K562 (cell line): ENCODE measurements around the gene ADD3. TPM values are rescaled to one million over a fixed set of nuclear protein-coding genes. Genes with fewer than 3 reads are reported as not detected.

Source experiments
- ATAC-seq: fragments of 200-7000 bp; cut with Tn5 transposase; 3 replicates; pipeline ENCODE4 v1.9.1; 2020; ENCODE audit warnings: moderate library complexity
- BruUV-seq: library from RNA; stranded (reverse); fragments of 400-500 nt; replicated peaks from 2 replicates; lab custom pipeline; 2021; lab: Mats Ljungman, UMichigan
- CTCF ChIA-PET: fragments of 300-600 bp; formaldehyde crosslinking; extraction: SDS; loops from one replicate; lab custom pipeline; 2021; ENCODE audit warnings: low intra/inter-chr PET ratio; lab: Yijun Ruan, JAX
- POLR2A ChIA-PET: fragments of 300-600, 350-650 bp; sonication (Branson Sonifier 250); formaldehyde crosslinking; extraction: SDS; loops from one replicate; lab custom pipeline; 2021; ENCODE audit warnings: antibody characterized with exemption, inconsistent platforms; lab: Yijun Ruan, JAX
- DNase-seq, 4 experiments: peaks; one replicate each; pipeline versions ENCODE4 v3.0.0 to v3.0.0-alpha.2; 2011 to 2018; ENCODE audit warnings: low spot score in 3 of 4, mixed read lengths in 3 of 4; ENCODE audit errors: extremely low read depth in 1 of 4
- FAIRE-seq: peaks from 2 replicates; lab custom pipeline; 2011; peaks lifted over from hg19 to GRCh38; lab: Jason Lieb, UNC
- H2AFZ ChIP-seq: 2 replicates; pipeline ENCODE4 v1.6.0; 2011; ENCODE audit warnings: low read depth, low read length, control low read depth, inconsistent platforms
- H3K27ac ChIP-seq: fragments of 200-600 bp; 3 replicates; pipeline ENCODE4 v1.8.0; 2011; ENCODE audit warnings: low read depth, mild to moderate bottlenecking, control low read depth, inconsistent platforms, low read length, moderate library complexity, mixed read lengths; ENCODE audit errors: extremely low read depth
- H3K27me3 ChIP-seq, 2 experiments: fragments of 300-600 bp in 1 of 2; 2 replicates in 1 of 2; 3 replicates in 1 of 2; pipeline versions ENCODE4 v1.6.0 to v1.8.0; 2011; ENCODE audit warnings: inconsistent platforms in 2 of 2, low read length in 2 of 2, mild to moderate bottlenecking in 1 of 2, mixed read lengths in 1 of 2, moderate library complexity in 1 of 2; ENCODE audit not compliant: control insufficient read depth in 2 of 2, insufficient read depth in 2 of 2
- H3K36me3 ChIP-seq: fragments of 300-600 bp; 3 replicates; pipeline ENCODE4 v1.8.0; 2011; ENCODE audit warnings: mild to moderate bottlenecking, low read length, inconsistent platforms; ENCODE audit not compliant: control insufficient read depth, insufficient read depth
- H3K4me1 ChIP-seq, 2 experiments: fragments of 200-600 bp in 1 of 2; replicated peaks in 1 of 2; 2 replicates in 1 of 2; 3 replicates in 1 of 2; pipeline versions ENCODE4 v1.5.1 to v1.8.0; 2011; ENCODE audit warnings: inconsistent platforms in 2 of 2, low read length in 2 of 2, mild to moderate bottlenecking in 1 of 2, mixed read lengths in 1 of 2, moderate library complexity in 1 of 2; ENCODE audit not compliant: control insufficient read depth in 2 of 2, insufficient read depth in 2 of 2
- H3K4me2 ChIP-seq: 2 replicates; pipeline ENCODE4 v1.6.1; 2011; ENCODE audit warnings: low read length, control low read depth, inconsistent platforms, mixed read lengths; ENCODE audit not compliant: insufficient read depth
- H3K4me3 ChIP-seq: fragments of 200-600 bp; sonication (generic), shearing (Covaris generic); 2 replicates; pipeline ENCODE4 v1.5.1; 2016; ENCODE audit warnings: control low read depth, inconsistent platforms
- H3K79me2 ChIP-seq: fragments of 200-600 bp; 3 replicates; pipeline ENCODE4 v1.8.0; 2011; ENCODE audit warnings: low read length, inconsistent platforms; ENCODE audit not compliant: control insufficient read depth, insufficient read depth
- H3K9ac ChIP-seq, 2 experiments: 2 replicates each; pipeline versions ENCODE4 v1.6.0 to v1.6.1; 2011; ENCODE audit warnings: low read depth in 2 of 2, low read length in 2 of 2, control low read depth in 1 of 2, inconsistent platforms in 1 of 2, mild to moderate bottlenecking in 1 of 2, mixed read lengths in 1 of 2; ENCODE audit not compliant: insufficient read depth in 1 of 2
- H3K9me1 ChIP-seq: one replicate; pipeline ENCODE4 v1.6.0; 2011; ENCODE audit warnings: inconsistent platforms, mild to moderate bottlenecking, low read length, moderate library complexity; ENCODE audit not compliant: control insufficient read depth, insufficient read depth
- H3K9me3 ChIP-seq: replicated peaks from 2 replicates; pipeline ENCODE4 v1.5.1; 2011; ENCODE audit warnings: low read depth, low read length, inconsistent platforms; ENCODE audit not compliant: control insufficient read depth, insufficient read depth
- H4K20me1 ChIP-seq: replicated peaks from 2 replicates; pipeline ENCODE4 v1.6.1; 2011; ENCODE audit warnings: low read length, inconsistent platforms, mixed read lengths; ENCODE audit not compliant: control insufficient read depth, insufficient read depth
- CHD4 ChIP-seq: fragments of 200-600 bp; sonication (generic); IDR thresholded peaks from 3 replicates; pipeline ENCODE4 v1.6.1; 2012; ENCODE audit warnings: low read depth, mild to moderate bottlenecking, mixed read lengths, low read length, inconsistent platforms; ENCODE audit not compliant: insufficient read depth, insufficient replicate concordance, poor library complexity, severe bottlenecking
- HDAC6 ChIP-seq: IDR thresholded peaks from 2 replicates; pipeline ENCODE4 v1.6.1; 2012; ENCODE audit warnings: low read depth, mild to moderate bottlenecking, control low read depth, inconsistent platforms, low read length, moderate library complexity
- MYBL2 ChIP-seq, 2 experiments: fragments of 450-650 bp in 1 of 2; sonication (generic) in 1 of 2; formaldehyde crosslinking in 1 of 2; IDR thresholded peaks; 2 replicates each; pipeline versions ENCODE4 v1.6.1 to v1.8.1; 2017 to 2022; ENCODE audit warnings: borderline replicate concordance in 1 of 2, inconsistent platforms in 1 of 2, low read depth in 1 of 2, mild to moderate bottlenecking in 1 of 2, missing genetic modification reagents in 1 of 2, moderate library complexity in 1 of 2
- NCOR1 ChIP-seq: fragments of 450-650 bp; IDR thresholded peaks from 2 replicates; pipeline ENCODE4 v1.6.1; 2016; ENCODE audit warnings: mild to moderate bottlenecking, moderate library complexity
- THRAP3 ChIP-seq: fragments of 450-650 bp; IDR thresholded peaks from 2 replicates; pipeline ENCODE4 v1.6.1; 2016; ENCODE audit warnings: mild to moderate bottlenecking, inconsistent platforms, borderline replicate concordance
- WGBS: fragments of 100-300 bp; shearing (Covaris generic); methylation state at CpG from one replicate; pipeline ENCODE4 v1.1.6; 2016; ENCODE audit warnings: low coverage, mixed read lengths; ENCODE audit not compliant: insufficient coverage; ENCODE audit errors: missing lambda C conversion rate; 5-methylcytosine and 5-hydroxymethylcytosine counted together
- in situ Hi-C: fragments of 300-500 bp; cut with MboI; formaldehyde crosslinking; loops from 4 replicates; pipeline ENCODE4 v1.15.0; 2018; ENCODE audit warnings: inconsistent platforms, mixed read lengths
- intact Hi-C: fragments of 100-400 bp; cut with micrococcal nuclease; formaldehyde crosslinking; loops from 2 replicates; pipeline ENCODE4 v1.14.2; 2022
- polyA plus RNA-seq, 8 experiments: library from polyadenylated mRNA; depleted of rRNA in 4 of 8; stranded (reverse) in 5 of 8; unstranded in 3 of 8; fragments of >200 nt; fragmentation: Nextera tagmentation in 2 of 8; fragmentation: Illumina TruSeq in 1 of 8; extraction: Ambion mirVana in 2 of 8; extraction: Trizol in 1 of 8; gene quantifications; 2 replicates each; pipeline versions ENCODE4 v1.2.1 to v1.2.3, GENCODE V29; 2011 to 2014; ENCODE audit warnings: inconsistent platforms in 1 of 8, missing spikeins in 1 of 8
- total RNA-seq, 7 experiments: library from RNA; depleted of rRNA in 6 of 7; stranded (reverse); fragments of >200 nt in 6 of 7; fragmentation: Illumina TruSeq in 2 of 7; extraction: Trizol in 2 of 7; gene quantifications; 2 replicates each; pipeline versions ENCODE4 v1.2.1 to v1.2.3, GENCODE V29; 2011 to 2021; ENCODE audit warnings: low replicate concordance in 1 of 7
- TF ChIP-seq, protein P1 (sequence below): fragments of 250-450 bp; sonication (Bioruptor Pico); IDR thresholded peaks from 2 replicates; pipeline ENCODE4 v1.4.0; 2020
- TF ChIP-seq, protein P2 (sequence below): fragments of 450-650 bp; IDR thresholded peaks from 2 replicates; pipeline ENCODE4 v1.6.1; 2016; ENCODE audit warnings: mild to moderate bottlenecking
- TF ChIP-seq, protein P3 (sequence below): fragments of 250-450 bp; sonication (Bioruptor Pico); IDR thresholded peaks from 2 replicates; pipeline ENCODE4 v1.4.0; 2020

The ADD3 gene
- total and polyA plus RNA-seq, 9 of the 15 experiments (the other 6 are each of a cell fraction or from before 2014, with no cell fraction given), result 13.2 to 125 (median 31.7) TPM

DNA sequence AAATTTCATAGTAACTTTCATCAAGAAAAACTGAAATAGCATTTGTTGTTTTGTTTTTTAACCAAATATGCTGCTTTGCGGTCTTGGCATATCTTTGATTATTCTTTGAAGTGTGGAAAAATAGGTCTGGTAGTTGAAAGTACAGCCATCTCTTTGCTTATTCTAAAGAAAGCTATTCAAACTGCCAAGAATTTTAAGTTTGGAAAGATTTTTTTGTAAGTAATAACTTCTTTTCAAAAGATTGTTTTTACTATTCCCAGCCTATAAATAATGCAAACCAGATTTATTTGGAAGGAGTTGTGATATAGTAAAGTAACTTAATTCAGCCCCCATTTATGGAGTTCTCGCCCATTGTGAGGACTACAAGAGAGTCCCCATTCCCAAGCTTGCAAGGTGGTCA, 87.0 kb downstream of the ADD3 start (continued):
- TF ChIP-seq, protein P1, sequence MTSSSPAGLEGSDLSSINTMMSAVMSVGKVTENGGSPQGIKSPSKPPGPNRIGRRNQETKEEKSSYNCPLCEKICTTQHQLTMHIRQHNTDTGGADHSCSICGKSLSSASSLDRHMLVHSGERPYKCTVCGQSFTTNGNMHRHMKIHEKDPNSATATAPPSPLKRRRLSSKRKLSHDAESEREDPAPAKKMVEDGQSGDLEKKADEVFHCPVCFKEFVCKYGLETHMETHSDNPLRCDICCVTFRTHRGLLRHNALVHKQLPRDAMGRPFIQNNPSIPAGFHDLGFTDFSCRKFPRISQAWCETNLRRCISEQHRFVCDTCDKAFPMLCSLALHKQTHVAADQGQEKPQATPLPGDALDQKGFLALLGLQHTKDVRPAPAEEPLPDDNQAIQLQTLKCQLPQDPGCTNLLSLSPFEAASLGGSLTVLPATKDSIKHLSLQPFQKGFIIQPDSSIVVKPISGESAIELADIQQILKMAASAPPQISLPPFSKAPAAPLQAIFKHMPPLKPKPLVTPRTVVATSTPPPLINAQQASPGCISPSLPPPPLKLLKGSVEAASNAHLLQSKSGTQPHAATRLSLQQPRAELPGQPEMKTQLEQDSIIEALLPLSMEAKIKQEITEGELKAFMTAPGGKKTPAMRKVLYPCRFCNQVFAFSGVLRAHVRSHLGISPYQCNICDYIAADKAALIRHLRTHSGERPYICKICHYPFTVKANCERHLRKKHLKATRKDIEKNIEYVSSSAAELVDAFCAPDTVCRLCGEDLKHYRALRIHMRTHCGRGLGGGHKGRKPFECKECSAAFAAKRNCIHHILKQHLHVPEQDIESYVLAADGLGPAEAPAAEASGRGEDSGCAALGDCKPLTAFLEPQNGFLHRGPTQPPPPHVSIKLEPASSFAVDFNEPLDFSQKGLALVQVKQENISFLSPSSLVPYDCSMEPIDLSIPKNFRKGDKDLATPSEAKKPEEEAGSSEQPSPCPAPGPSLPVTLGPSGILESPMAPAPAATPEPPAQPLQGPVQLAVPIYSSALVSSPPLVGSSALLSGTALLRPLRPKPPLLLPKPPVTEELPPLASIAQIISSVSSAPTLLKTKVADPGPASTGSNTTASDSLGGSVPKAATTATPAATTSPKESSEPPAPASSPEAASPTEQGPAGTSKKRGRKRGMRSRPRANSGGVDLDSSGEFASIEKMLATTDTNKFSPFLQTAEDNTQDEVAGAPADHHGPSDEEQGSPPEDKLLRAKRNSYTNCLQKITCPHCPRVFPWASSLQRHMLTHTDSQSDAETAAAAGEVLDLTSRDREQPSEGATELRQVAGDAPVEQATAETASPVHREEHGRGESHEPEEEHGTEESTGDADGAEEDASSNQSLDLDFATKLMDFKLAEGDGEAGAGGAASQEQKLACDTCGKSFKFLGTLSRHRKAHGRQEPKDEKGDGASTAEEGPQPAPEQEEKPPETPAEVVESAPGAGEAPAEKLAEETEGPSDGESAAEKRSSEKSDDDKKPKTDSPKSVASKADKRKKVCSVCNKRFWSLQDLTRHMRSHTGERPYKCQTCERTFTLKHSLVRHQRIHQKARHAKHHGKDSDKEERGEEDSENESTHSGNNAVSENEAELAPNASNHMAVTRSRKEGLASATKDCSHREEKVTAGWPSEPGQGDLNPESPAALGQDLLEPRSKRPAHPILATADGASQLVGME, result no peak

DNA sequence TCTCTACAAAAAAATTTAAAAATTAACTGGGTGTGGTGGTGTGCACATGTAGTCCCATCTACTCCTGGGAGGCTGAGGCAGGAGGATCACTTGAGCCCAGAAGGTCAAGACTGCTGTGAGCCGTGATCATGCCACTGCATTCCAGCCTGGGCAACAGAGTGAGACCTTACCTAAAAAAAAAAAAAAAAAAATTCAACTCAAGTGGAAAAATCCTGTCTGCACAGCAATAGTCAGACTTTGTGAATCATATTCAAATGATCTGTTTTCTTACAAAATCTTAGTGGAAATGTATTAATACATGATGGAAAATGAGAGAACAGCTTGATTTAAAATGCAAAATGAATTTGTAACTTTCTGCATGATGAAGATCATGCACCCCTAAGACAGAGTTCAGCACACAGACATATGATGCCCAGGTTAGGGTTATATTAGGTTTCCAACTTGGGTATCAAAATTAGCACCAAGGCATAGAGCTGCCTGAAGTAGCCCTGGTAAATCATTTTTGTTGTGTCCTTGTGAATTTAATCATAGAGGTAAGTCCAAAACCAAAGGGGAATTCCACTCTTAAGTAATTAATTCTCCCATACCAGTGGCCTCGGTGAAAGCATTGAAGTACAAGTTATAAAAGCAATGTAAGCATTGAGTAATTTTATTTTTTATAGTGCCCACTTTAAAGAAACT, 93.8 kb downstream of the ADD3 start:
- in situ Hi-C loops (no loop called here), intact Hi-C loops (no loop called here)
- BruUV-seq, result no TSS peak
- no peak for FAIRE-seq
- Histone ChIP-seq H3K79me2 (peaks cover 16% of the 10 kb centered on the region), H2AFZ (no peak overlapping the region), H3K9ac (no peak overlapping the region), H3K4me2 (no peak overlapping the region), H3K27ac (no peak overlapping the region), H3K9me1 (no peaks in the 10 kb centered on the region), H3K9me3 (no peaks in the 10 kb centered on the region), H3K27me3 (no peaks in the 10 kb centered on the region), H3K36me3 (peaks cover 19% of the 10 kb centered on the region; the same call in 1 of the 3 replicates), H3K4me3 (no peak overlapping the region), H4K20me1 (no peaks in the 10 kb centered on the region), H3K4me1 (no peaks in the 10 kb centered on the region; a peak in 1 of 5 replicates)
- ATAC-seq, result no peak
- DNase-seq, result no peak
- POLR2A ChIA-PET, result no interaction called here
- CTCF ChIA-PET, result no interaction called here
- 94% methylated on average over 1 of the region's 2 CpGs for WGBS
- TF ChIP-seq, protein P2, sequence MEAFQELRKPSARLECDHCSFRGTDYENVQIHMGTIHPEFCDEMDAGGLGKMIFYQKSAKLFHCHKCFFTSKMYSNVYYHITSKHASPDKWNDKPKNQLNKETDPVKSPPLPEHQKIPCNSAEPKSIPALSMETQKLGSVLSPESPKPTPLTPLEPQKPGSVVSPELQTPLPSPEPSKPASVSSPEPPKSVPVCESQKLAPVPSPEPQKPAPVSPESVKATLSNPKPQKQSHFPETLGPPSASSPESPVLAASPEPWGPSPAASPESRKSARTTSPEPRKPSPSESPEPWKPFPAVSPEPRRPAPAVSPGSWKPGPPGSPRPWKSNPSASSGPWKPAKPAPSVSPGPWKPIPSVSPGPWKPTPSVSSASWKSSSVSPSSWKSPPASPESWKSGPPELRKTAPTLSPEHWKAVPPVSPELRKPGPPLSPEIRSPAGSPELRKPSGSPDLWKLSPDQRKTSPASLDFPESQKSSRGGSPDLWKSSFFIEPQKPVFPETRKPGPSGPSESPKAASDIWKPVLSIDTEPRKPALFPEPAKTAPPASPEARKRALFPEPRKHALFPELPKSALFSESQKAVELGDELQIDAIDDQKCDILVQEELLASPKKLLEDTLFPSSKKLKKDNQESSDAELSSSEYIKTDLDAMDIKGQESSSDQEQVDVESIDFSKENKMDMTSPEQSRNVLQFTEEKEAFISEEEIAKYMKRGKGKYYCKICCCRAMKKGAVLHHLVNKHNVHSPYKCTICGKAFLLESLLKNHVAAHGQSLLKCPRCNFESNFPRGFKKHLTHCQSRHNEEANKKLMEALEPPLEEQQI, result no peak
- TF ChIP-seq HDAC6, result no peak
- TF ChIP-seq NCOR1, result no peak
- TF ChIP-seq CHD4, result no peak
- TF ChIP-seq MYBL2 (IDR thresholded peaks at IDR 0.05; ENCODE audit: low read depth), result no peak
- TF ChIP-seq MYBL2 (CRISPR knock-in tag; IDR thresholded peaks at IDR 0.05; ENCODE audit: borderline replicate concordance), result no peak
- no peak for TF ChIP-seq THRAP3
- TF ChIP-seq, protein P3, sequence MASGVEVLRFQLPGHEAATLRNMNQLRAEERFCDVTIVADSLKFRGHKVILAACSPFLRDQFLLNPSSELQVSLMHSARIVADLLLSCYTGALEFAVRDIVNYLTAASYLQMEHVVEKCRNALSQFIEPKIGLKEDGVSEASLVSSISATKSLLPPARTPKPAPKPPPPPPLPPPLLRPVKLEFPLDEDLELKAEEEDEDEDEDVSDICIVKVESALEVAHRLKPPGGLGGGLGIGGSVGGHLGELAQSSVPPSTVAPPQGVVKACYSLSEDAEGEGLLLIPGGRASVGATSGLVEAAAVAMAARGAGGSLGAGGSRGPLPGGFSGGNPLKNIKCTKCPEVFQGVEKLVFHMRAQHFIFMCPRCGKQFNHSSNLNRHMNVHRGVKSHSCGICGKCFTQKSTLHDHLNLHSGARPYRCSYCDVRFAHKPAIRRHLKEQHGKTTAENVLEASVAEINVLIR (CRISPR knock-in tag), result no peak
